ENCODE measurements around the gene RNF150.

RNF150 gene

DNA sequence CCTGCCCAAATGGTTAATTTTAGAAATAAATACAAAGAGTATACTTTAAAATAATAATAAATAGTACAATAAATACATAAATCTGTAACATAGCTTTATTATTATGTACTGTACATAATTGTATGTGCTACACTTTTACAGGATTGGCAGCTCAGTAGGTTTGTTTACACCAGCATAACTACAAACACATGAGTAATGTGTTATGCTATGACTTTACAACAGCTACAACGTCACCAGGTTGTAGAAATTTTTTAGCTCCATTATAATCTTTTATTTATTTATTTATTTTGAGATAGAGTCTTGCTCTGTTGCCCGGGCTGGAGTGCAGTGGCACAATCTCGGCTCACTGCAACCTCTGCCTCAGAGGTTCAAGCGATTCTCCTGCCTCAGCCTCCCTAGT is 31.8 kb downstream of the RNF150 start:
- TF ChIP-seq SUZ12 (IDR thresholded peaks at IDR 0.05; ENCODE audit: extremely low read depth, insufficient read depth, insufficient read length) (no peak), YY1 (IDR thresholded peaks at IDR 0.05; ENCODE audit: insufficient read depth, insufficient read length) (no peak), ZNF274 (IDR thresholded peaks at IDR 0.05; ENCODE audit: low read depth, low read length) (no peak)
- no peak for DNase-seq (ENCODE audit: low read depth, low spot score)
- Histone ChIP-seq H3K4me1 (ENCODE audit: insufficient read depth, insufficient read length) (no peaks in the 10 kb centered on the region), H3K9me3 (ENCODE audit: insufficient read depth, low read length) (no peaks in the 10 kb centered on the region), H3K27me3 (ENCODE audit: insufficient read depth, insufficient read length) (no peaks in the 10 kb centered on the region), H3K9ac (ENCODE audit: insufficient read length, low read depth) (no peak overlapping the region), H3K4me3 (ENCODE audit: insufficient read length, low read depth) (no peak overlapping the region), H3K36me3 (ENCODE audit: insufficient read depth, insufficient read length, low read length) (no peaks in the 10 kb centered on the region)

DNA sequence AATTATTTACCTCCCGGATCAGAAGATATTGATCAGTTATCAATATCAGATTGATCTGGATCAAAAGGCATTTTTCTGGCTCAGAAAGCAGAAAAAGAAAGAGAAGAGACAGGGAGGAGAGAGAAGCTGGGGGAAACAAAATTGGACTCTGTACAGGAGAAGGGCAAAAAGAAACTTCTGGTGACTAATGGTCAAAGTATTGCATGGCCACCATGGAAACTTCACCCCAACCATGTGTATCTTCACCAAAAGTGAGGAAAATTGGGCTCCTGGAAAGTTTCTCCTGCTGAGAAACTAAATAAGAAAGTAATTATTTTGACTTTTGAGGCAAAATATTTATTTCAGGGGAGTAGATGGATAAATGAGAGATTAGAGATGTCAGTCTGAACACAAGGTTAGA is 33.9 kb downstream of the RNF150 start:
- H3K9me3 ChIP-seq (ENCODE audit: insufficient read depth, low read length) = no peaks in the 10 kb centered on the region
- no peak overlapping the region for H3K4me3 ChIP-seq (ENCODE audit: insufficient read length, low read depth)
- no peaks in the 10 kb centered on the region for H3K4me1 ChIP-seq (ENCODE audit: insufficient read depth, insufficient read length)
- no peak overlapping the region for H3K9ac ChIP-seq (ENCODE audit: insufficient read length, low read depth)
- no peaks in the 10 kb centered on the region for H3K27me3 ChIP-seq (ENCODE audit: insufficient read depth, insufficient read length)
- no peak for TF ChIP-seq SUZ12 (IDR thresholded peaks at IDR 0.05; ENCODE audit: extremely low read depth, insufficient read depth, insufficient read length)
- no peak for TF ChIP-seq ZNF274 (IDR thresholded peaks at IDR 0.05; ENCODE audit: low read depth, low read length)
- TF ChIP-seq YY1 (IDR thresholded peaks at IDR 0.05; ENCODE audit: insufficient read depth, insufficient read length) = no peak
- H3K36me3 ChIP-seq (ENCODE audit: insufficient read depth, insufficient read length, low read length) = no peaks in the 10 kb centered on the region
- no peak for DNase-seq (ENCODE audit: low read depth, low spot score)

DNA sequence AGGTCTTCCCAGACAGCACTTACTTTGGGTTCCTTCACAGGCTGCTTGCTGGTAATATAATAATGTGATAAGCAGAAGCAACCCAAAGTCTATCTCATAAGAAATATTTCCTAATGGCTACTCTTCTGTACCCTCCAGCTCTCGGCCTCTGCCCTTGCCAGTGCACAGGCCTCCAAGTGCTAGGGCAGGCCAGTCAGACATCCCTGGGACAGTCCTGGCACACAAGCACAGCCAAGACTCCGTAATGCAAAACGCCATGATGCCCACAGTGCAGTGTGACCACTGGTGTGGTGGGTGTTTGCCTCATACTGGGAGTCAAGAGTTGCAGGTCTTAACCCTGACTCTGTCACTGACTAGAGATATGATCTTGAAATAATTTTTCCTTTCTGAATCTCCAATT is 35.1 kb downstream of the RNF150 start:
- TF ChIP-seq ZNF274 (IDR thresholded peaks at IDR 0.05; ENCODE audit: low read depth, low read length) (no peak), YY1 (IDR thresholded peaks at IDR 0.05; ENCODE audit: insufficient read depth, insufficient read length) (no peak), SUZ12 (IDR thresholded peaks at IDR 0.05; ENCODE audit: extremely low read depth, insufficient read depth, insufficient read length) (no peak)
- H3K9ac ChIP-seq (ENCODE audit: insufficient read length, low read depth) = no peak overlapping the region
- no peak overlapping the region for H3K4me3 ChIP-seq (ENCODE audit: insufficient read length, low read depth)
- H3K27me3 ChIP-seq (ENCODE audit: insufficient read depth, insufficient read length) = no peaks in the 10 kb centered on the region
- H3K36me3 ChIP-seq (ENCODE audit: insufficient read depth, insufficient read length, low read length) = no peaks in the 10 kb centered on the region
- H3K4me1 ChIP-seq (ENCODE audit: insufficient read depth, insufficient read length) = no peaks in the 10 kb centered on the region
- no peak for DNase-seq (ENCODE audit: low read depth, low spot score)
- H3K9me3 ChIP-seq (ENCODE audit: insufficient read depth, low read length) = no peaks in the 10 kb centered on the region

DNA sequence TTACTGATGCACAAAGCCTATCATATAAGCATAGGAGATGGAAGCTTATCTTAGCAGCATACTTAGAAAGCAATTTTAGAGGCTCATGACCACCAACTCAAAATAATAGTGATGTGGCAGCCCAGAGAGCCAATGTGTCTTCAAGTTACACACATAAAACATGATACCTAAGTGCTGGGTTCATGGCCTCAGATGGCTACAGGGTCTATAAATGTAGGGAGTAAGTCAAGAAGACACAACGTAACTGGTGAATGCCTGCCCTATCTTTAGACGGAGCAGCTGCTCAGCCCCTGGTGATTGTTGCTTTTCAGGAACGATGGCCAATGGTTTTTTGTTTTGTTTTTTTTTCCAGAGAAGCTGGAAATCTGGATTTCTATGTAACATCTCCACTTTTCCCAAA is 42.8 kb downstream of the RNF150 start:
- no peaks in the 10 kb centered on the region for H3K4me1 ChIP-seq (ENCODE audit: insufficient read depth, insufficient read length)
- no peak for DNase-seq (ENCODE audit: low read depth, low spot score)
- H3K36me3 ChIP-seq (ENCODE audit: insufficient read depth, insufficient read length, low read length) = no peaks in the 10 kb centered on the region
- H3K9ac ChIP-seq (ENCODE audit: insufficient read length, low read depth) = no peak overlapping the region
- H3K9me3 ChIP-seq (ENCODE audit: insufficient read depth, low read length) = no peaks in the 10 kb centered on the region
- H3K4me3 ChIP-seq (ENCODE audit: insufficient read length, low read depth) = no peak overlapping the region
- TF ChIP-seq SUZ12 (IDR thresholded peaks at IDR 0.05; ENCODE audit: extremely low read depth, insufficient read depth, insufficient read length) (no peak), ZNF274 (IDR thresholded peaks at IDR 0.05; ENCODE audit: low read depth, low read length) (no peak), YY1 (IDR thresholded peaks at IDR 0.05; ENCODE audit: insufficient read depth, insufficient read length) (no peak)
- no peaks in the 10 kb centered on the region for H3K27me3 ChIP-seq (ENCODE audit: insufficient read depth, insufficient read length)

DNA sequence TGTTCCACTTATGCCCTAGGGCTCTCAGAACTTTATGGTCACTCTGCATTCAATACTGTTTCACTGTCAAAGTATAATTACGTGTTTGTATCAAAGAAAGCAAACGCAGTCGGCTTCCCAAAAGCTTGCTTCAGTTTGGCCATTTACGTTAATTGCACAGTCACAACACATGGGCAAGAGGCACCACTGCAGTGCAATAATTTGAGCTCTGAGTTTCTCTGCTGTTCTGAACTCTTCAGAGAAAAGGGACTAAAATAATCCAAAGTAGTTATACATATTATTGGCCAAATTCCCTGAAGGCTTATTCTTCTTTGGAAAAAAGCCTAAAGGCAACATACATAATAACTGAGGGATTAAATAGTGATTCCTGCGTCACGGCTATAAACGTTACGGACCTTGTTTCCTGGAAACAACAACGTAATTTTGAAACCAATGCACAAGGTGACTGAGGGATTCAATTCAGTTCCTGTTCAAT is 51.3 kb downstream of the RNF150 start:
- Histone ChIP-seq H3K9me3 (ENCODE audit: insufficient read depth, low read length) (no peaks in the 10 kb centered on the region), H3K27me3 (ENCODE audit: insufficient read depth, insufficient read length) (no peaks in the 10 kb centered on the region), H3K4me1 (ENCODE audit: insufficient read depth, insufficient read length) (no peaks in the 10 kb centered on the region), H3K9ac (ENCODE audit: insufficient read length, low read depth) (no peak overlapping the region), H3K4me3 (ENCODE audit: insufficient read length, low read depth) (no peak overlapping the region), H3K36me3 (ENCODE audit: insufficient read depth, insufficient read length, low read length) (no peaks in the 10 kb centered on the region)
- DNase-seq (ENCODE audit: low read depth, low spot score) = no peak
- TF ChIP-seq YY1 (IDR thresholded peaks at IDR 0.05; ENCODE audit: insufficient read depth, insufficient read length) = no peak
- no peak for TF ChIP-seq SUZ12 (IDR thresholded peaks at IDR 0.05; ENCODE audit: extremely low read depth, insufficient read depth, insufficient read length)
- no peak for TF ChIP-seq ZNF274 (IDR thresholded peaks at IDR 0.05; ENCODE audit: low read depth, low read length)

DNA sequence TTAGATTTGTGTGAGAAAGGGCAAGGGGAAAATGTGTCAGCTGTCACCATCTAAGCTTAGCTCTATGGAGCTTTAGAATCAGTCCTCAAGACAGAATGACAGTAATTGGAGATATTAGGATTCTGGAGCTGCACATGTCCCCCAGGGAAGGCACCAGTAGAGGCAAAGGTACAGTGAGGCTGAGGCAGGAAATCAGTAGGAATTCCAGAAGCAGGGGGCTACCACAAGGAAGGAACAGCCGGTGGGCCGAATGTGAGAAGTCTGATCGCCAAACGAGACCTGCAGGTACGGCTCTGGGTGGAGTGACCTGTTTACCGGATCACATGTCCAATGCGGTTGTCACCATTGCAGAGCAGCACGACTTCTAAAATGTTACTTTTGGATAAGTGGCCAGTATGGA is 52.6 kb downstream of the RNF150 start:
- H3K4me1 ChIP-seq (ENCODE audit: insufficient read depth, insufficient read length) = no peaks in the 10 kb centered on the region
- no peak overlapping the region for H3K9ac ChIP-seq (ENCODE audit: insufficient read length, low read depth)
- no peak overlapping the region for H3K4me3 ChIP-seq (ENCODE audit: insufficient read length, low read depth)
- H3K36me3 ChIP-seq (ENCODE audit: insufficient read depth, insufficient read length, low read length) = no peaks in the 10 kb centered on the region
- TF ChIP-seq SUZ12 (IDR thresholded peaks at IDR 0.05; ENCODE audit: extremely low read depth, insufficient read depth, insufficient read length) (no peak), ZNF274 (IDR thresholded peaks at IDR 0.05; ENCODE audit: low read depth, low read length) (no peak), YY1 (IDR thresholded peaks at IDR 0.05; ENCODE audit: insufficient read depth, insufficient read length) (no peak)
- H3K27me3 ChIP-seq (ENCODE audit: insufficient read depth, insufficient read length) = no peaks in the 10 kb centered on the region
- no peak for DNase-seq (ENCODE audit: low read depth, low spot score)
- H3K9me3 ChIP-seq (ENCODE audit: insufficient read depth, low read length) = no peaks in the 10 kb centered on the region

DNA sequence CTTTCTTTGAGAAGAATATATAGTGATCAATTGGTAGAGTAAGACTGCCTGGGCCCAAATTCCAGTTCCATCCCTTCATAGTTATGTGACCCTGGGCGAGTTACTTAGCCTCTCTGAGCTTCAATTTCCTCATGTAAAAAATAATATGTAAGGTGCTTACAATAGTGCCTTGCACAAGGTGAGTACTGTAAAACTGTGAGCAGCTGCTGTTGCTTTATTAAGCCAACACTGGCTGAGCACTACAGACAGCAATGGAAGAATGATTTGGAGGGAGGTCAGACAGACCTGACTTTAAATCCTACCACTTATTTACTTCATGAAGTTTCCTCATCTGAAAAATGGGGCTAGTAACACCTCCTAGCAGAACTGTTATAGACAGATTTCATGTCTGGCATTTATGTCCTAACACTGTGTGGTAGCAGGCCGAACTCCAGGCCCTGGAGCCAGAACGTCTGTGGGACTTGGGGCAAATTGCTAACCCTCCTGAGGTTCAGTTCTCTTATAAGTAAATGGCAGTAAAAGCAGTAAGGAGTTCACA is 53.8 kb downstream of the RNF150 start:
- no peak for TF ChIP-seq ZNF274 (IDR thresholded peaks at IDR 0.05; ENCODE audit: low read depth, low read length)
- TF ChIP-seq SUZ12 (IDR thresholded peaks at IDR 0.05; ENCODE audit: extremely low read depth, insufficient read depth, insufficient read length) = no peak
- no peak for TF ChIP-seq YY1 (IDR thresholded peaks at IDR 0.05; ENCODE audit: insufficient read depth, insufficient read length)
- Histone ChIP-seq H3K27me3 (ENCODE audit: insufficient read depth, insufficient read length) (no peaks in the 10 kb centered on the region), H3K4me1 (ENCODE audit: insufficient read depth, insufficient read length) (no peaks in the 10 kb centered on the region), H3K9me3 (ENCODE audit: insufficient read depth, low read length) (no peaks in the 10 kb centered on the region), H3K9ac (ENCODE audit: insufficient read length, low read depth) (no peak overlapping the region), H3K4me3 (ENCODE audit: insufficient read length, low read depth) (no peak overlapping the region), H3K36me3 (ENCODE audit: insufficient read depth, insufficient read length, low read length) (no peaks in the 10 kb centered on the region)
- no peak for DNase-seq (ENCODE audit: low read depth, low spot score)

Measured in NT2/D1 (cell line).